Measurements from ENCODE around the gene PRLHR. TPM values are rescaled to one million over a fixed set of nuclear protein-coding genes. Genes with fewer than 3 reads are reported as not detected.

The PRLHR gene
- total RNA-seq, 3 donors from 2014 or later = not detected

GRCh38 chr10:118596426-118597124, 1.1 kb upstream of the PRLHR start:
- no peak for DNase-seq (ENCODE audit: low spot score in 2 of 2)
- intact Hi-C loops (cut with DNase I; ENCODE audit: low total_unique reads) = loop anchor here (10.0 kb wide), 1 partner anchor 108 kb away; no protein-coding TSS in a partner anchor
- no peak for TF ChIP-seq POLR2AphosphoS5 (IDR thresholded peaks at IDR 0.05)
- no peak for TF ChIP-seq CTCF (IDR thresholded peaks at IDR 0.05)
- no peak for TF ChIP-seq POLR2A (IDR thresholded peaks at IDR 0.05)
- Histone ChIP-seq H3K4me3 (no peak overlapping the region), H3K27ac (no peak overlapping the region), H3K27me3 (peaks cover 0 to 88% of the 10 kb centered on the region in 2 donors), H3K9me3 (no peaks in the 10 kb centered on the region), H3K4me1 (no peaks in the 10 kb centered on the region), H3K36me3 (no peaks in the 10 kb centered on the region)

DNA sequence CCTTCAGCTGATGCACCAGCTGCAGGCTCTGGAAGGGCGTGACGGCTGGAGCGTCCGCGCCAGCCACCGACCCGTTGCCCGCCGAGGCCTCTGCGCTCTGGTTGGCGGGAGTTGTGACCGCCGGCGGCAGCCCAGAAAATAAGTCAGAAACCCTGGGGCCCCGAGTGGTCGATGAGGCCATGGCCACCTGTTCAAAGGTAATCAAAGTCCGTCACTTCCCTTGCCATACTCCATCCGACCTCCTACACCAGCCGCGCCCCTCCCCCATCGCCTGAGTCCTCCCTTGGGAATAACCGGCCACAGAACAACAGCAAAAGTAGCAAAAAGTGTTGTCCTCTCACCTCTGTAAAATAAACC, 406 bp downstream of the PRLHR start:
- Histone ChIP-seq H3K4me3 (no peak overlapping the region), H3K4me1 (no peaks in the 10 kb centered on the region), H3K9me3 (no peaks in the 10 kb centered on the region), H3K27me3 (peaks cover 0 to 83% of the 10 kb centered on the region in 2 donors), H3K27ac (no peak overlapping the region), H3K36me3 (no peaks in the 10 kb centered on the region)
- DNase-seq (ENCODE audit: low spot score in 2 of 2) = no peak
- TF ChIP-seq CTCF (IDR thresholded peaks at IDR 0.05) (no peak), POLR2A (IDR thresholded peaks at IDR 0.05) (no peak), POLR2AphosphoS5 (IDR thresholded peaks at IDR 0.05) (no peak)
- intact Hi-C loops (cut with DNase I; ENCODE audit: low total_unique reads) = loop anchor here (10.0 kb wide), 1 partner anchor 110 kb away; no protein-coding TSS in a partner anchor

DNA sequence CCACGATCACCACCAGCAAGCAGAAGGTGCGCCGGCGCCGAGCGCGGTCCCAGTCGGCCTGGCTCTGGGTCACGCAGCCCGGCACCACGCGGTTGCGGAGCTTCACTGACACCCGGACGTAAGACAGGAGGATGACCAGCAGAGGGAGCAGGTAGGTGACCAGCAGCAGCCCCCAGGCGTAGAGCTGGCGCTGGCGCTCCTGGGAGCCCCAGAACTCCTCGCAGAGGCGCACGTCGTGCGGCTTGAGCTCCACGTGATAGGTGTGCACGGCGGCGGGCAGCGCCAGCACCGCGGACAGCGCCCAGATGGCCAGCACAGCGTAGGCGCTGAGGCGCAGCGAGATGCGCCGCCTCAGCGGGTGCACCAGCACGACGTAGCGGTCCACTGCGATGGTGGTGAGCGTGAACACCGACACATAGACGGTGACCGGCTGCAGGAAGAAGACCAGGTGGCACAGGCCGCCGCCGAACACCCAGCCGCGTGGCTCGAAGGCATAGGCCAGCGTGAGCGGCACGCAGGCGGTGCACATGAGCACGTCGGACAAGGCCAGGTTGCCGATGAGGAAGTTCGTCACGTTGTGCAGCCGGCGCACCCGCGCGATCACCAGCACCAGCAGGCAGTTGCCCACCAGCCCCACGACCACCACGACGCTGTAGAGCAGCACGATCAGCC, 920 bp downstream of the PRLHR start:
- Histone ChIP-seq H3K9me3 (no peaks in the 10 kb centered on the region), H3K27ac (no peak overlapping the region), H3K4me1 (no peaks in the 10 kb centered on the region), H3K27me3 (peaks cover 0 to 79% of the 10 kb centered on the region in 2 donors), H3K4me3 (no peak overlapping the region), H3K36me3 (no peaks in the 10 kb centered on the region)
- no peak for DNase-seq (ENCODE audit: low spot score in 2 of 2)
- TF ChIP-seq POLR2AphosphoS5 (IDR thresholded peaks at IDR 0.05) (no peak), POLR2A (IDR thresholded peaks at IDR 0.05) (no peak), CTCF (IDR thresholded peaks at IDR 0.05) (no peak)
- intact Hi-C loops (cut with DNase I; ENCODE audit: low total_unique reads) = loop anchor here (10.0 kb wide), 1 partner anchor 110 kb away; no protein-coding TSS in a partner anchor

- no peaks in the 10 kb centered on the region for H3K36me3 ChIP-seq
- no peaks in the 10 kb centered on the region for H3K4me1 ChIP-seq
- H3K27ac ChIP-seq = no peak overlapping the region
- H3K4me3 ChIP-seq = no peak overlapping the region
- H3K9me3 ChIP-seq = no peaks in the 10 kb centered on the region
- no peak for DNase-seq (ENCODE audit: low spot score in 2 of 2)
- intact Hi-C loops (cut with DNase I; ENCODE audit: low total_unique reads) = loop anchor here (10.0 kb wide), 1 partner anchor 112 kb away; no protein-coding TSS in a partner anchor
- peaks cover 0 to 62% of the 10 kb centered on the region in 2 donors for H3K27me3 ChIP-seq
- TF ChIP-seq POLR2A (IDR thresholded peaks at IDR 0.05) (no peak), POLR2AphosphoS5 (IDR thresholded peaks at IDR 0.05) (no peak), CTCF (IDR thresholded peaks at IDR 0.05) (no peak)
Observed at GRCh38 chr10:118592675-118593330, 2.6 kb downstream of the PRLHR start.

Measured in breast epithelium (tissue), 4 donors.